ENCODE data around the gene MAP3K2.

MAP3K2 gene

GRCh38 chr2:127347734-127348392 lies 39.9 kb downstream of the MAP3K2 start:
- H3K9me3 Mint-ChIP-seq = no peaks in the 10 kb centered on the region
- CTCF ChIA-PET = interaction anchor here (0.6 kb wide), 1 partner anchor 40 kb away, joined by 4 read pairs; no protein-coding TSS in a partner anchor
- no peak for DNase-seq
- no peak overlapping the region for H3K4me3 Mint-ChIP-seq
- H3K36me3 Mint-ChIP-seq = peaks cover 11% of the 10 kb centered on the region
- no peaks in the 10 kb centered on the region for H3K27me3 Mint-ChIP-seq
- H3K4me1 Mint-ChIP-seq = peaks cover 8% of the 10 kb centered on the region
- no peak overlapping the region for H3K27ac Mint-ChIP-seq

GRCh38 chr2:127347015-127347414 lies 40.8 kb downstream of the MAP3K2 start:
- CTCF ChIA-PET = no interaction called here
- Mint-ChIP-seq H3K36me3 (peaks cover 11% of the 10 kb centered on the region), H3K27me3 (no peaks in the 10 kb centered on the region), H3K4me1 (peaks cover 8% of the 10 kb centered on the region), H3K4me3 (no peak overlapping the region), H3K9me3 (no peaks in the 10 kb centered on the region), H3K27ac (no peak overlapping the region)
- no peak for DNase-seq

- H3K4me1 Mint-ChIP-seq = peaks cover 4% of the 10 kb centered on the region
- H3K27ac Mint-ChIP-seq = no peak overlapping the region
- CTCF ChIA-PET = interaction anchor here (1.7 kb wide), 1 partner anchor 14 kb away, joined by 5 read pairs; no protein-coding TSS in a partner anchor
- no peak for DNase-seq
- peaks cover 16% of the 10 kb centered on the region for H3K36me3 Mint-ChIP-seq
- no peak overlapping the region for H3K4me3 Mint-ChIP-seq
- H3K27me3 Mint-ChIP-seq = no peaks in the 10 kb centered on the region
- H3K9me3 Mint-ChIP-seq = no peaks in the 10 kb centered on the region
These were observed 44.5 kb downstream of the MAP3K2 start for GRCh38 chr2:127343277-127343676.

- no peaks in the 10 kb centered on the region for H3K27me3 Mint-ChIP-seq
- no peaks in the 10 kb centered on the region for H3K9me3 Mint-ChIP-seq
- H3K4me3 Mint-ChIP-seq = no peak overlapping the region
- no peaks in the 10 kb centered on the region for H3K4me1 Mint-ChIP-seq
- H3K27ac Mint-ChIP-seq = no peak overlapping the region
- CTCF ChIA-PET = interaction anchor here (0.9 to 1.7 kb wide), 2 partner anchors 14 to 15 kb away, joined by 3 to 5 read pairs; no protein-coding TSS in a partner anchor
- no peak for DNase-seq
- H3K36me3 Mint-ChIP-seq = peaks cover 22% of the 10 kb centered on the region
These were observed 45.7 kb downstream of the MAP3K2 start for GRCh38 chr2:127342101-127342500.

- CTCF ChIA-PET = interaction anchor here (1.1 kb wide), 1 partner anchor 148 kb away, joined by 3 read pairs; no protein-coding TSS in a partner anchor
- H3K36me3 Mint-ChIP-seq = peaks cover 27% of the 10 kb centered on the region
These were observed 55.4 kb downstream of the MAP3K2 start for GRCh38 chr2:127332335-127332734.

GRCh38 chr2:127330753-127331152 lies 57.0 kb downstream of the MAP3K2 start:
- CTCF ChIA-PET = interaction anchor here (0.9 kb wide), 1 partner anchor 24 kb away, joined by 5 read pairs; no protein-coding TSS in a partner anchor
- H3K36me3 Mint-ChIP-seq = peaks cover 28% of the 10 kb centered on the region
- H3K27me3 Mint-ChIP-seq = no peaks in the 10 kb centered on the region
- no peak overlapping the region for H3K4me3 Mint-ChIP-seq
- no peak overlapping the region for H3K27ac Mint-ChIP-seq
- H3K9me3 Mint-ChIP-seq = no peaks in the 10 kb centered on the region
- DNase-seq = no peak
- H3K4me1 Mint-ChIP-seq = peaks cover 2% of the 10 kb centered on the region

More at GRCh38 chr2:127332335-127332734, 55.4 kb downstream of the MAP3K2 start:
- Mint-ChIP-seq H3K27me3 (no peaks in the 10 kb centered on the region), H3K4me3 (no peak overlapping the region), H3K27ac (no peak overlapping the region), H3K4me1 (peaks cover 2% of the 10 kb centered on the region), H3K9me3 (no peaks in the 10 kb centered on the region)
- DNase-seq = no peak

- Mint-ChIP-seq H3K36me3 (peaks cover 26% of the 10 kb centered on the region), H3K4me1 (peaks cover 2% of the 10 kb centered on the region), H3K9me3 (no peaks in the 10 kb centered on the region), H3K27ac (no peak overlapping the region), H3K4me3 (no peak overlapping the region), H3K27me3 (no peaks in the 10 kb centered on the region)
- no peak for DNase-seq
- CTCF ChIA-PET = interaction anchor here (0.7 to 0.8 kb wide), 2 partner anchors 38 to 153 kb away, joined by 3 read pairs; no protein-coding TSS in a partner anchor
These were observed 61.4 kb downstream of the MAP3K2 start for GRCh38 chr2:127326289-127326945.

- no peak overlapping the region for H3K4me3 Mint-ChIP-seq
- H3K9me3 Mint-ChIP-seq = peaks cover 8% of the 10 kb centered on the region
- H3K4me1 Mint-ChIP-seq = no peaks in the 10 kb centered on the region
- no peaks in the 10 kb centered on the region for H3K27me3 Mint-ChIP-seq
- no peak overlapping the region for H3K27ac Mint-ChIP-seq
- DNase-seq = no peak
- peaks cover 35% of the 10 kb centered on the region for H3K36me3 Mint-ChIP-seq
- CTCF ChIA-PET = interaction anchor here (1.2 to 1.5 kb wide), 2 partner anchors 9 to 155 kb away, joined by 3 to 12 read pairs; no protein-coding TSS in a partner anchor
These were observed 63.1 kb downstream of the MAP3K2 start for GRCh38 chr2:127324635-127325034.

GRCh38 chr2:127321303-127321702 lies 66.5 kb downstream of the MAP3K2 start:
- Mint-ChIP-seq H3K9me3 (peaks cover 8% of the 10 kb centered on the region), H3K27ac (no peak overlapping the region), H3K36me3 (peaks cover 44% of the 10 kb centered on the region), H3K27me3 (no peaks in the 10 kb centered on the region), H3K4me3 (no peak overlapping the region), H3K4me1 (no peaks in the 10 kb centered on the region)
- no peak for DNase-seq
- CTCF ChIA-PET = no interaction called here

- no peak for DNase-seq
- no peak overlapping the region for H3K4me3 Mint-ChIP-seq
- H3K4me1 Mint-ChIP-seq = no peaks in the 10 kb centered on the region
- peaks cover 8% of the 10 kb centered on the region for H3K9me3 Mint-ChIP-seq
- no peaks in the 10 kb centered on the region for H3K27me3 Mint-ChIP-seq
- no peak overlapping the region for H3K27ac Mint-ChIP-seq
- CTCF ChIA-PET = interaction anchor here (1.2 kb wide), 1 partner anchor 159 kb away, joined by 3 read pairs; no protein-coding TSS in a partner anchor
- peaks cover 44% of the 10 kb centered on the region for H3K36me3 Mint-ChIP-seq
These were observed 67.0 kb downstream of the MAP3K2 start for GRCh38 chr2:127320586-127321275.

GRCh38 chr2:127320067-127320466 lies 67.7 kb downstream of the MAP3K2 start:
- Mint-ChIP-seq H3K4me1 (no peaks in the 10 kb centered on the region), H3K36me3 (peaks cover 46% of the 10 kb centered on the region), H3K4me3 (no peak overlapping the region), H3K27me3 (no peaks in the 10 kb centered on the region), H3K27ac (no peak overlapping the region), H3K9me3 (peaks cover 8% of the 10 kb centered on the region)
- no peak for DNase-seq
- CTCF ChIA-PET = interaction anchor here (1.2 kb wide), 1 partner anchor 159 kb away, joined by 3 read pairs; no protein-coding TSS in a partner anchor

- Mint-ChIP-seq H3K4me3 (no peak overlapping the region), H3K36me3 (peaks cover 49% of the 10 kb centered on the region), H3K4me1 (no peaks in the 10 kb centered on the region), H3K27ac (no peak overlapping the region), H3K9me3 (no peaks in the 10 kb centered on the region), H3K27me3 (no peaks in the 10 kb centered on the region)
- DNase-seq = no peak
- CTCF ChIA-PET = no interaction called here
These were observed 73.4 kb downstream of the MAP3K2 start for GRCh38 chr2:127314193-127314988.

GRCh38 chr2:127313406-127313805 lies 74.4 kb downstream of the MAP3K2 start:
- H3K27me3 Mint-ChIP-seq = no peaks in the 10 kb centered on the region
- CTCF ChIA-PET = no interaction called here

More at GRCh38 chr2:127313406-127313805, 74.4 kb downstream of the MAP3K2 start:
- H3K36me3 Mint-ChIP-seq = peaks cover 47% of the 10 kb centered on the region
- no peak overlapping the region for H3K4me3 Mint-ChIP-seq
- H3K4me1 Mint-ChIP-seq = no peaks in the 10 kb centered on the region
- H3K9me3 Mint-ChIP-seq = no peaks in the 10 kb centered on the region
- H3K27ac Mint-ChIP-seq = no peak overlapping the region
- no peak for DNase-seq
